Vagina (tissue), 2 donors: ENCODE results near the gene BAG1.

Experiments used
- POLR2A ChIP-seq, 2 donors: fragments of 450-650 bp; IDR thresholded peaks; one replicate each; pipeline ENCODE4 v1.6.1; 2017; ENCODE audit warnings: antibody characterized with exemption in 2 of 2, mild to moderate bottlenecking in 2 of 2, moderate library complexity in 2 of 2
- TF ChIP-seq, protein P1 (sequence below), 3 experiments: fragments of 450-650 bp in 2 of 3; fragments of 200-600 bp in 1 of 3; sonication (generic) in 1 of 3; IDR thresholded peaks; one replicate each; pipeline ENCODE4 v1.5.1; 2017 to 2019; ENCODE audit warnings: antibody characterized with exemption in 3 of 3, mild to moderate bottlenecking in 2 of 3, moderate library complexity in 2 of 3

DNA sequence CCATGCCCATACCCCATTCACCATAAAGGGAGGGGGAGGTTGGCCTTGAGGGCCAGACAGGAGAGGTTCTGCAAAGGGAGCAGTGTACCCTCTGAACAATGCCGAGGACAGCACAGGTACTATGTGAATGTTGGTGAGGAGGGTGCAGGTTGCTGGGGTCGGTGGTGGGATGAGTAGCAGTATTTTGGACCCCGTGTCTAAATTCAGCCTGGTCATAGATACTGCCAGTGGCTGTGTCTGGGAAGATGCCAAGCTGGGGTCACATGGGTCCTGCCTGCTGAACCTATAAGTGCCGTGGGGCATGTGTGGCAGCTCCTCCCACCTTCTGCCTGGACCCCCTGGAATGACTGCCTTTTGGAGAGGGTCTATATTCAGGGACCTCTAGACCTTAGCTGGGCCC lies 35.9 kb downstream of the BAG1 start:
- TF ChIP-seq, protein P1, sequence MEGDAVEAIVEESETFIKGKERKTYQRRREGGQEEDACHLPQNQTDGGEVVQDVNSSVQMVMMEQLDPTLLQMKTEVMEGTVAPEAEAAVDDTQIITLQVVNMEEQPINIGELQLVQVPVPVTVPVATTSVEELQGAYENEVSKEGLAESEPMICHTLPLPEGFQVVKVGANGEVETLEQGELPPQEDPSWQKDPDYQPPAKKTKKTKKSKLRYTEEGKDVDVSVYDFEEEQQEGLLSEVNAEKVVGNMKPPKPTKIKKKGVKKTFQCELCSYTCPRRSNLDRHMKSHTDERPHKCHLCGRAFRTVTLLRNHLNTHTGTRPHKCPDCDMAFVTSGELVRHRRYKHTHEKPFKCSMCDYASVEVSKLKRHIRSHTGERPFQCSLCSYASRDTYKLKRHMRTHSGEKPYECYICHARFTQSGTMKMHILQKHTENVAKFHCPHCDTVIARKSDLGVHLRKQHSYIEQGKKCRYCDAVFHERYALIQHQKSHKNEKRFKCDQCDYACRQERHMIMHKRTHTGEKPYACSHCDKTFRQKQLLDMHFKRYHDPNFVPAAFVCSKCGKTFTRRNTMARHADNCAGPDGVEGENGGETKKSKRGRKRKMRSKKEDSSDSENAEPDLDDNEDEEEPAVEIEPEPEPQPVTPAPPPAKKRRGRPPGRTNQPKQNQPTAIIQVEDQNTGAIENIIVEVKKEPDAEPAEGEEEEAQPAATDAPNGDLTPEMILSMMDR (IDR thresholded peaks at IDR 0.05), result no peak
- no peak for TF ChIP-seq POLR2A (IDR thresholded peaks at IDR 0.05)
